NCI-H2171 treated with DMSO at 0.1 percent for 48 hours (cell line): ENCODE data around the gene ZNF451.
A peak's percentile ranks its signal among the peaks of the same experiment; 100 is the strongest.
"Not testable (repeated sequence)": the region's sequence is repeated elsewhere in the genome, so short reads cannot be mapped to it uniquely, and the experiment has no call there.

Experiments
- DNase-seq: peaks from one replicate; lab custom pipeline; 2025; lab: John Stamatoyannopoulos, UW

The ZNF451 gene

DNA sequence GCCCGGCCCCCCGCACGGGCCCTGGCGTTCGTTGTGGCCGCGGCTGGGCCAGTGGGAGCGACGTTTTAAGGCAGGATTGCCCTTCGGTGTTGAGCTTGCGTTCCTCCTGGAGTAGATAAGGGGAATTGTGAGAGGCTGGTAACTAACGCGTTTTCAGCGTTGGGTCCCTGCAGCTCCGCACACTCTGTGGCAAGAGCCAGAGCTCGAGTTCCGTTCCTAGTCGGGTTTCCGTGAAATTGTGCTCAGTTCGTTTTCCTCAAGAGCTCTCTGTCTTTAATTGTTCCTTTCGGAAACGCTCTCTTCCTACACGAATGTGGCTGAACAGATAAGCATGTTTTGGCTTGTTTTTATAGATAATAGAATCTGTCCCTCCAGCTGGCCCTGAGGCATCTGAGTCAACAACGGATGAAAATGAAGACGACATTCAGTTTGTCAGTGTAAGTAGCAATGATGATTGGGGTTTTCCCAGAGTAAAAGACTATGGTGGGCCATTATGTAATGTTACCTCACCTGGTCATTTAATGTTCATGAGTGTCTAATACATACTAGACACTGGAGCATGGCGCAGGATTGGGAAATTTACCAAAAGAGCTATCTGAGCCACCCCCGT, 575 bp downstream of the ZNF451 start:
- DNase-seq: not testable (repeated sequence)

DNA sequence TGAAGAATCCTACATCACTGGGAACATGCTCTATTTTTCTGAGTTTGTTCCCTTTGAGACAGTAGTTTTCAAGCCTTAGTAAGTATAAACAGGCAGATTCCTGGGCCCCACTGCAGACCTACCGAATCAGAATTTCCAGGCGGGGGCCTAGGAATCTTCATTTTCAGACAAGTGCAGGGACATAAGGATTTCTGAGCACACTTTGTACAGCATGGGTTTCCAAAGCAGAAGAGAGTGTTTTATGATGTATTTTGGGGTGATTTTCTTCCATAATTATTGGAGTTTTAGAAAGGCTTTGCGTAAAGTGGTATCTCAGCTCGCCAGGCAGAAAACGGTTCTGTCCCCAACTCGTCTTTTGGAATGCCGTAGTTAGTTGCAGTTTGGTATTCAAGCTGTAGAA, 1.4 kb downstream of the ZNF451 start:
- not testable (repeated sequence) for DNase-seq

DNA sequence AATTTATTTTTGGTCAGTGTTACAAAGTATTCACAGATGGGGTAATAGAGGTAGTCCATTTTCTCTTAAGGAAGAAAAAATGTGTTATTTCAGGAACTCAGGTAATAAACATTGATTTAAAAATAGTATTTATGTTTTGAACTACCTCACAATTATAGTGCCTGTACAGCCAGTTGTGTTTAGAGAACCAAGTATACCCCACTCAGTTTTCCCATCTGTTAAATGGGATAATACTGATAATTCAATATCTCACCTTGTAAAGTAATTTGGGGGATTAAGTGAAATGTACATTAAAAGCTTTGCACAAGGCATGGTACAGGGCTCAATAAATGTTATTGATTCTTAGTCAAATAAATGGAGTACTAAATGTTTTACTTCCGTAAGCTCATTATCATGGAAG, 4.7 kb downstream of the ZNF451 start:
- no peak for DNase-seq

DNA sequence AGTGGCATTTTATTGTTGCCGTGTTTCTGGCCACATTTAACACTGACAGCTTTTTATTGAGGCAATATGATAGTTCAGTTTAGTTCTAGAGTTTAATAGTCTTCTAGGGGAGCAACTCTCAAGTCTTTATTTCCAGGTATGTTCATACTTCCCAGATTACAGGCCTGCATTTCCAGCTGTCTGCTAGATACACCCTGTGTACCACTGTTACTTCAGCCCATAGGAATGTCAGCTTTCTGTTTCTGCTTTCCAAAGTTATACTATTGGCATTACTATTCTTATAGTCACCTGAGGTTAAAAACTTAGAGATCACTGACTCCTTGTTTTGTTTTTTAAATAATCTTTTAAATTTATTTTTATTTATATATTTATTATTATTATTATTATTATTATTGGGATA, 7.6 kb downstream of the ZNF451 start:
- no peak for DNase-seq

DNA sequence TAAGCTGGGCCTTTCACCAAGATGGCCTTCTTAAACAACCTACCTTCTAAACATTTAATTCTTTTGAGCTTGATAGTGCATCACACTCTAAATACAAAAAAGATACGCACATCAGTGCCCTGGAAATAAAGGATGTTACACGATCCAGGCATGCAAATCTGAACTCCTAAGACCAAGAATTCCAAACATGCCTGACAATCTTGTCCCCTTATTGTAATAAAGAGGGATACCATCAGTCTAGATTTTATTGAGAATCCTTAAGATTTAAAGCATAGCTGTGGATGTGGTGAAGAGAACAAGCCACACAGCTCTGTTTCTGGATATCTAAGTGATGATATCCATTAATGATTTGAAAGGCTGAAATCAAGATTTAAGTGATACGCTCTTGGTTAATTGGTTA, 13.0 kb downstream of the ZNF451 start:
- no peak for DNase-seq

DNA sequence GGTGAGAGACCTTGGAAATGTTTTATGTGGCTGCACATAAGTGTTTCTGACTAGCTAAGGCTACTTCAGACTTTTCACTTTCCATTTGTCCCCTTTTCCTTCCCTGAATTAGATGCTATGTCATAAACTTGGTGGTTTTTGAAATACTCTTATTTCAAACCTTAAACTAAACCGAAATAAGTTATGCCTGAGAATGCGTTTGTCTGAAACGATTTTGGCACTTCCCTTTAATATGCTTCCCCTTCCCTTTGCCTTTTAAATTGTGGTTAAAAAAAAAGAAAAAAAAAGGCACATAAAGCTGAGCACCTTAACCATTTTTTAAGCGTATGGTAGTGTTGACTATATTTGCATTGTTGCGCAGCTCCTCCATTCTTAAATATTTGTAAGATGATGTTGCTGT, 14.3 kb downstream of the ZNF451 start:
- DNase-seq: no peak

DNA sequence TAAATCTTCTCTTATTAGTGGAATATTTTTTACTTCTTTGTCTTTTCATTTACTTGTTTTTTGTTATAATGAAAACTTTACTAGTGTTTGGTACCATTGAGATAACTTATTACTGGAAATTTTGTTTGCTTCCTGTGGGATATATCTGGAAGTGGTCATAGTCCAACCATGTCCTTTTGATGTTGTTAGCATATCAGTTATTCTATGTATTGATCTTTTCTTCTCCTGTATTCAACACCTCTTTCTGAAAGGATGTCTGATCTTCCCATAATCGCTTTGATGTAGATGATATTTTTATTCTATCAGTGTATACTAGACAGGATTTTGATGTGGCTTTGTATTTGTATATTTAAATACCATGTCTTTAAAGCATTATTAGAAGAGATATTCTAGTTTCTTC, 17.0 kb downstream of the ZNF451 start:
- DNase-seq: no peak

DNA sequence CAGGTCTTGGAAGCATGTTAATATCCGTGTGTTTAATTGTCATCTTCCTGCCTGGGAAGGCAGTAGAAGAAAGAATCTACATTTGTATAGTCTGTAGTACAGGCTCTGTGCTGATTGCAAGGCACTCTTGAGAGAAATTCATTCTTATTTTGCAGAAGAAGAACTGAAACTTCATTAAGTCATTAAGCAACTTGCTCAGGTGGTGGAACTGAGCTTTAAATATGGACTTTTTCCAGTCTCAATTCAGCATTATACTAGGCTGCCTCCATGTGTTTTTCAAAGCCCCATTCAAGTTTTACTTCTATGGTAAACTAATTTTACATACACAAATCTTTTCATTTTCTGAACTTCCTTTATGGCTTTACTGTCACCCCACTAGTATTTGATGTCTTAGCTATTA, 18.7 kb downstream of the ZNF451 start:
- DNase-seq: no peak

DNA sequence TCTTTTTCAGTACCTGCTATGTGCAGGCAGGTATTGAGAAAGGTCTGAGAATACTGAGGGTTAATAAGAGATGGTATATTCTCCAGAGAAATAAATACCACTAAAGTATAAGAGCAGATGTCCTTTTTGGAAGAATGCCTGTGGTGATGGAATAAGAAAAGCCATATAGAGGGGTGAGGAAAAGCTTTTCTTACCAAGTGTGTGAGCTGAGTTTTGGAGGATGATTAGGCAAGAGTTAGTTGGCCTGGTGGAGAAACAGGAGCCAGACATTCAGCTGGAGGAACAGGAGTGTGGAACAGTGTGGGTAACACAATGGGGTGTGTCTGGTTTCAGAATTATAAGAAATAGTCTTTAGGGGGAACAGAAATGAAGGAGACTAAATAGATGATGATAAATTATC, 19.9 kb downstream of the ZNF451 start:
- peak; percentile 18 for DNase-seq

DNA sequence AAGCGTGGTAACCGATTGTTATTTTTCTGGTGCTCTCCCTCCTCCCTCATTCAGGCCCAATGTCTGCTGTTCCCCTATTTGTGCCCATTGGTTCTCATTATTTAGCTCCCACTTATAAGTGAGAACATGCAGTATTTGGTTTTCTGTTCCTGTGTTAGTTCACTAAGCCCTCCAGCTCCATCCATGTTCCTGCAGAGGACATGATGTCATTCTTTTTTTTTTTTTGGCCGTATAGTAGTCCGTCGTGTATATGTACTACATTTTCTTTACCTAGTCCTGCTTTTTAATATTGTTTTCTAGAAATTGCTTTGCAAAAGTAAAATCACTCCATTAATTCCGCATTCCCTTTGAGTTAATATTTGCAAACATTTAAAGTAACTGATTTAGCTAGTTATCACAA, 23.1 kb downstream of the ZNF451 start:
- no peak for DNase-seq

DNA sequence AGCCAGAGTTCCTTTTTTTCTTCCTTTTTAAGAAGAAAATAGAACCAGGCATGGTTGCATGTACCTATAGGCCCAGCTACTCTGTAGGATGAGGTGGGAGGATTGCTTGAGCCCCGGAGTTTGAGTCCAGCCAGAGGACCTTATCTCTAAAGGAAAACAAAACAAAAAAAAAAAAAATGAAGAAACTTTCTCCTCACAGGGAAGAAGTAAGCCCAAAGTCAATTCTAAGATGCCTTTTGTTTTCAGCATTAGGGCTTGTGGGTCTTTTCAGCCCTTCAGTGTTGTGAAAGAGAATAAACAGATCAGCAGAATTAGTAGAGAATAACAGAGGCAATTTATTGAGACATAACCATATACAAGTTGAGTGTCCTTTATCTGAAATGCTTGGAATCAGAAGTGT, 26.8 kb downstream of the ZNF451 start:
- no peak for DNase-seq

DNA sequence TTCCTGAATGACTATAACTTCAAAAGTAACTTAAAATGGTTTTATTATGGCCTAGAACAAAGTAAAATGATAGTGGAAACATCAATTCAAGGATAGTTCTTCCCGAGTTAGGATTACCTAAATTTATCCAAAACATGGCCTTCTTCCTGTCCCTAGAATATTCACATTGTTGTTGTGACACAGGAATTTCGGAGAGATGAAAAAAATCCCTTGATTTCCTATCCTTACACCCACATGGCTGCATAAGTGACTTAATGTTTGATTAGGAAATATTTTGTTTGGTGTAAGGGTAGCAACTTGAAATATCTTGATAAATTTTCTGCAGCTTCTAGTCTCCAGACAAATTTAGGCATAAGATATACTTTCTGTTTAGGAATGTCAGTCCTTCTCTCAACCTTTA, 27.8 kb downstream of the ZNF451 start:
- no peak for DNase-seq

DNA sequence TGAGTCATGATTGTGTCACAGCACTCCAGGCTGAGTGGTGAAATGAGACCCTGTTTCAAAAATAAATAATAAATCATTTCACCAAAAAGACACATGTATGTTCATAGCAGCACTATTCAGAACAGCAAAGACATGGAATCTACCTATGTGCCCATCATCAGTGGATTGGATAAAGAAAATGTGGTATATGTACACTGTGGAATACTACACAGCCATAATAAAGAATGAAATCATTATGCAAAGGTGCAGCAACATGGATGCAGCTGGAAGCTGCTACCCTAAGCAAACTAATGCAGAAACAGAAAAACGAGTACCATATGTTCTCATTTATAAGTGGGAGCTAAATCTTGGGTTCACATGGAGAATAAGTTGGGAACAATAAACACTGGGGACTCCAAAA, 33.1 kb downstream of the ZNF451 start:
- no peak for DNase-seq

DNA sequence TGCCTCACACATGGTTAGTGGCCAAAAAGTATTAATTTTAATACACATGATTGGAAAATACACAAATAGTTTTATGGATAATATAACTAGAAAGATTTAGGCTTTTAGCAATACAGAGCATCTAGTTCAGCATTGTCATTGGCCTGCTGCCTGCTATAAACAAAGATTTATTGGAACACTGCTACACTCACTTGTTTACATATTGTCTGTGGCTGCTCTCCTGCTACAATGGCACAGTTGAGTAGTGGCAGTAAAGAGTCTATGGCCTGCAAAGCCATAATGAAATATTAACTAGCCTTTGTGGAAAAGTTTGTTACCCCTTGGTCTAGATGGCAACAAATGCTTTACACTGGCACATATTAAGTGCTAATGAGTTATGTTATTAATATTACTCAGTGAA, 37.8 kb downstream of the ZNF451 start:
- DNase-seq: no peak

DNA sequence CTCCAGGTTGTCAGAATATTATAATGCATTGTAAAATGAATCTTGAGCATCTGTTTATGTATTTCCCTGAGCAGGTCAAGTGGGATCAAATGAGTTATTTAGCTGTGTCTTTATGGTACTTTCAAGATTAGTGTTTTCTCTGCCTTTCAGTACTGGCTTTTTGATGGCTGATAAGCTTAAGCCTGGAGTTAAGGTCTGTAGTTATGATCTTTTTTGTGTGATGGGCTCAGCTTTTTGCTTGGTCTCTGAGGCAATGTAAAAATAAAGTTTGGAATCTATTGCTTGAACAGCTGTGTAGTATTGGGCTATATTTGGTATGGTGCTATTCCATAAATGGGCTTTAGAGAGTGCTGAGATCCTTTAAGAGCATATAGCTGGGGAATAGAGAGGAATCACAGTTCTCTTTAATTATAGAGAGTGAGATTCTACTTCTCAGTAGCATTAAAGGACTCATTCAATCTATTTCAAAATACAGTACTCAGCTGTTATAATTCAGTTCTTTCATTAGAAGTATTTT, 40.7 kb downstream of the ZNF451 start:
- no peak for DNase-seq

DNA sequence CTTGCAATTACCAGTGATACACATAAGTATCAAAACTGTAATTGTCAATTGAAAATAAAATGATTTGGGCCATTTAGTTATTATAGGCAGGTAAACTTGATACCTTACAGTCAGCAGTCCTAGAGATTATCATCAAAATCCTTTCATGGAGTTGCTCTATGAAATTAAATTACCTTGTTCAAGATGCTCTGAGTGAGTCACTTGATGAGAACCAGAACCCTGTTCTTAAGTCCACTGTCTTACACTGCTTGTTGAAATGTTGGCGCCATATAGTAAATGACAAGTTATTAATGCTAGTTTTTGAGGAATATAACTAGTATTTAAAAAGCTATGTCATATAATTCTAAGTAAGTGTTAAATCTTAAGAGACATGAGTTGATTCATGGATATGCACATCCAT, 45.0 kb downstream of the ZNF451 start:
- DNase-seq: no peak

DNA sequence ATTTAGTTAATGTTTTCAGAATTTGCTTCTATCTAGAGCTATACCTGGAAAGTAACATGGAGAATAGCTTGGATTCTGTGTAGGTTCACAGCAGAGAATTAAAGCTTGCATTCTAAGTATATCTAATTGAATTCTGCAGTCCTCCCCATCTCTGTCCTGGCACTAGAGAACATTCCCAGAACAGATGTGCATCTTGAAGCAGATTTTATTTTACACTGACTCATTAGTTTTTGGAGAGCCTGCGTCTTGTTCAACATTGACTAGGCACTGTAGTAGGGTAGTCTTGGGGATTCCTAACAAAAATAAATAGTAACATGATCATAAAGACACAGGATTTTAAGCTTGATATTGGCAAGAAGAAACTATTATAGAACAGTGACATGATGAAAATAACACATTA, 45.9 kb downstream of the ZNF451 start:
- no peak for DNase-seq

DNA sequence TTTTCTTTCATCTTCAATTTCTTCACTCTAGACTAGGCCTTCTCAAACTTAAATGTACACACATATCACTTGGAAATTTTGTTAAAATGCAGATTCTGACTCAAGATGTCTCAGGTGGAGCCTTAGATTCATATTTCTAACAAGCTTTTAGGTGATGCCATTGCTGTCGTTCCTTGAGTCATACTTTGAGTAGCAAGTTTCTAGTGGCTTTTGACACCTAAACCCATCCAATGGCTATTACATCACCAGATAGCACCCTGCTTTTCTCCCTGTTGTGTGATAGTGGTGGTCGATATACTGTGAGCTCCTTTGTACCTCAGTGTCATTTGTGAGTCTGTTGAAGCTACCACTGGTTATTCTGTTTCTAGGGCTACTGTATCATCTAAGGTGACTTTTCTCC, 47.4 kb downstream of the ZNF451 start:
- DNase-seq: no peak

DNA sequence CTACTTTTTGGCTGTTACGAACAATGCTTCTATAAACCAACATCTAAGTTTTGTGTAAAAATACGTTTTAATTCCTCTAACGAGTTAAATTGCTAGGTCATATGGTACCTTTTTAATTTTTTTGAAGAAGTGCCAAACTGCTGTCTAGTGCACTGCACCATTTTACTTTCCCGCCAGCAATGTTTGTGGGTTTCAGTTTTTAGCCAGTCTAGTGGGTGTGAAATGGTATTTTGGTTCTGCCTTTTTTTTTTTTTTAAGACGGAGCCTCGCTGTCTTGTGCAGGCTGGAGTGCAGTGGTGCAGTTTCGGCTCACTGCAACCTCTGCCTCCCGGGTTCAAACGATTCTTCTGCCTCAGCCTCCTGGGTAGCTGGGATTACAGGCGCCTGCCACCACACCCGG, 48.0 kb downstream of the ZNF451 start:
- DNase-seq: no peak

DNA sequence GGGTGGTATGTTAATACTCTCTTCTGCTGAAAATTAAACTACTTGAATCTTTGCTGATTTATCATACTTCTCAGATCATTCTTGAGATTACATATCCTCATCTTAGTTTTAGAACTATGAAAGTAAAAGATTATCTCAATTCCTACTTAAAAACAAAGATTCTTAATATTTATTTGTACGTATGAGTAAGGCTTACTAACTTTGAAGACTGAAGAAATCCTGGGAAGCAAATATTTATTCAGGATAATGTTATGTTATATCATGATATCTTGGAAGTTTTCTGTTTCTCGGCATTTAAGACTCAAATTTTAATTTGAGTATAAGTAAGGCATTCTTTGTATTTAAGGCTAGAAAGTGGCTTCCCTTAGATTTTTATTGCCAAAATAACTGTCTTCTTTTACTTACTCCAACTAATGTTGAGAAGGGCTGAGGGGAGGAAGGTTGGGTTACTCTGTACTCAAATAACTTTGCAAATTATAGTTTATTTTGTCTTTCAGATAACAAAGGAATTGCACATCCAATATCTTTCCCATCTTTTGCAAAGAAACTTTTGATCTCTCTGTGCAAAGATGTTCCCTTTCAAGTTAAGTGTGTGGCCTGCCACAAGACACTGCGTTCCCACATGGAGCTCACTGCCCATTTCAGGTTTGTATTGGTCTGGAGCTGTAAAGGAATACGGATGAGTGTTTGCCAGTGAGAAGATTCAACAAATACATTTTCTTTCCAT, 51.6 kb downstream of the ZNF451 start:
- DNase-seq: no peak

DNA sequence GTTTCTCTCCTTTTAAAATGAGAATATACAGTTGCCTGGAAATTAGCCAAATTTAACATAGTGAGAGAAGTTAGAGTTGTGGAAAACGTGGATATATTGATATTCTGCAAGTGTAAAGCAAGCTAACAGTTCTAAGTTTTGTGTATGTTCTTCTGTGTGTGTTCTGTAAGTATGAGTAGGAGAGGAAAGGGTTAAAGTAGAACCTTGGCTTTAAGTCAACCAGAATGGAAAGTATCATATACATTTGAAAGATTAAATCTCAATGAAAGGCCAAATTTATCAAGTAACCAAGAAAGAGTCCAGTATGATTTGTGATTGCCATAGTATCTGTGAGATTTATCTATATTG, 52.2 kb downstream of the ZNF451 start:
- DNase-seq: no peak

DNA sequence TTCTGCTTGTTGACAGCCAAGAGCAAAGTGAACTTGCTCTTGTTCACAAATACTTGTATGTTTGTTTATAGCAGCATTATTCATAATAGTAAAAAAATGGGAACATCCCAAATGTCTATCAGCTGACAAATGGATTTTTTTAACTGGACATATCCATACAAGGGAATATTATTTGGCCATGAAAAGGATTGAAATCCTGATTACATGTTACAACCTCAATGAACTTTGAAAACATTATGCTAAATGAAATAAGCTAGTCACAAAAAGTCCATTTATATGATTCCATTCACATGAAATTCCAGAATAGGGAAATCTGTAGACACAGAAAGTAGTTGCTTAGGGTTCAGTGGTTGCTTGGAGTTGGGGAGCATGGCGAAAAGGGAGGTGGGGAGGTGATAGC, 53.7 kb downstream of the ZNF451 start:
- DNase-seq: no peak

DNA sequence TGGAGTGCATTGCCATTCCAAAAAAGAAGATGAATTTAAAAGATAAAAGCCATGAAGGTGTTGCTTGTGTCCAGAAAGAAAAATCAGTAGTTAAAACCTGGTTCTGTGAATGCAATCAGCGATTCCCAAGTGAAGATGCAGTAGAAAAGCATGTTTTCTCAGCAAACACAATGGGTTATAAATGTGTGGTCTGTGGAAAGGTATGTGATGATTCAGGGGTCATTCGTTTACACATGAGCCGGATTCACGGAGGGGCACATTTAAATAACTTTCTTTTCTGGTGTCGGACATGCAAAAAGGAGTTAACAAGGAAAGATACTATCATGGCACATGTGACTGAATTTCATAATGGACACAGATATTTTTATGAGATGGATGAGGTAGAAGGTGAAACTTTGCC, 57.4 kb downstream of the ZNF451 start:
- DNase-seq: no peak
